ENCODE results near the gene CCNG2. TPM values are rescaled to one million over a fixed set of nuclear protein-coding genes. Genes with fewer than 3 reads are reported as not detected.

CCNG2 gene
- total and polyA plus RNA-seq, 9 of the 15 experiments (the other 6 are each of a cell fraction or from before 2014, with no cell fraction given), result 0.49 to 6.6 (median 2.9) TPM

GRCh38 chr4:77157859-77158486, 966 bp downstream of the CCNG2 start (continued):
- TF ChIP-seq RERE (CRISPR knock-in tag; IDR thresholded peaks at IDR 0.05; ENCODE audit: borderline replicate concordance) (no peak), CREBBP (IDR thresholded peaks at IDR 0.05; ENCODE audit: low read depth, low read length) (no peak), HDGF (IDR thresholded peaks at IDR 0.05) (no peak), ZNF140 (CRISPR knock-in tag; IDR thresholded peaks at IDR 0.05) (no peak), MXD1 (CRISPR knock-in tag; IDR thresholded peaks at IDR 0.05; ENCODE audit: borderline replicate concordance, poor library complexity, severe bottlenecking) (no peak), DIDO1 (tag; IDR thresholded peaks at IDR 0.05; ENCODE audit: low read depth) (no peak), ZNF75A (CRISPR knock-in tag; IDR thresholded peaks at IDR 0.05) (no peak), ZNF512 (tag; IDR thresholded peaks at IDR 0.05) (no peak), ZBTB33 (CRISPR knock-in tag; IDR thresholded peaks at IDR 0.05) (no peak), MYNN (IDR thresholded peaks at IDR 0.05) (no peak), MYNN (CRISPR knock-in tag; IDR thresholded peaks at IDR 0.05) (no peak), CLOCK (CRISPR knock-in tag; IDR thresholded peaks at IDR 0.05; ENCODE audit: borderline replicate concordance) (no peak), POLR3G (IDR thresholded peaks at IDR 0.05; ENCODE audit: extremely low read depth, insufficient read length, insufficient replicate concordance) (no peak), NR3C1 (CRISPR knock-in tag; IDR thresholded peaks at IDR 0.05) (no peak)
